GM12878 (cell line): Measurements from ENCODE around the gene ITPKB. TPM values are rescaled to one million over a fixed set of nuclear protein-coding genes. Genes with fewer than 3 reads are reported as not detected.

Source experiments
- ATAC-seq: fragments of 200-7000 bp; cut with Tn5 transposase; 3 replicates; pipeline ENCODE4 v1.9.1; 2020; ENCODE audit warnings: mild to moderate bottlenecking, moderate library complexity
- BruUV-seq: library from RNA; stranded (reverse); fragments of 400-500 nt; replicated peaks from 2 replicates; lab custom pipeline; 2021; lab: Mats Ljungman, UMichigan
- CTCF ChIA-PET: fragments of 300-600 bp; sonication (Branson Sonifier 250); formaldehyde crosslinking; extraction: SDS; loops from one replicate; lab custom pipeline; 2021; ENCODE audit warnings: inconsistent platforms; lab: Yijun Ruan, JAX
- POLR2A ChIA-PET: fragments of 350-600 bp; formaldehyde crosslinking; extraction: SDS; loops from one replicate; lab custom pipeline; 2021; ENCODE audit warnings: inconsistent platforms; lab: Charles Lee
- RAD21 ChIA-PET: fragments of 300-600 bp; sonication (Branson Sonifier 250); formaldehyde crosslinking; loops from one replicate; lab custom pipeline; 2023; ENCODE audit warnings: antibody characterized with exemption; ENCODE audit not compliant: unreplicated experiment; lab: Charles Lee
- SMC1A ChIA-PET: fragments of 300-600 bp; sonication (Branson Sonifier 250); formaldehyde crosslinking; loops from one replicate; lab custom pipeline; 2023; ENCODE audit not compliant: unreplicated experiment, uncharacterized antibody; lab: Charles Lee
- DNase-seq: peaks from one replicate; pipeline ENCODE4 v3.0.0-alpha.2; 2011; ENCODE audit warnings: low read depth, low spot score
- FAIRE-seq: peaks from 3 replicates; lab custom pipeline; 2011; peaks lifted over from hg19 to GRCh38; lab: Jason Lieb, UNC
- H2AFZ ChIP-seq: 2 replicates; pipeline ENCODE4 v1.6.0; 2011; ENCODE audit warnings: low read depth, low read length, control low read depth; ENCODE audit not compliant: control insufficient read depth
- H3K27ac ChIP-seq: 2 replicates; pipeline ENCODE4 v1.5.1; 2011; ENCODE audit warnings: control low read depth; ENCODE audit not compliant: control insufficient read depth, insufficient read depth
- H3K27me3 ChIP-seq, 2 experiments: replicated peaks in 1 of 2; 2 replicates each; pipeline versions ENCODE4 v1.6.0 to v1.6.1; 2011; ENCODE audit warnings: low read length in 1 of 2; ENCODE audit not compliant: control insufficient read depth in 2 of 2, insufficient read depth in 2 of 2
- H3K36me3 ChIP-seq, 2 experiments: 2 replicates each; pipeline ENCODE4 v1.5.1; 2011; ENCODE audit warnings: low read length in 1 of 2; ENCODE audit not compliant: control insufficient read depth in 2 of 2, insufficient read depth in 2 of 2
- H3K4me1 ChIP-seq: 2 replicates; pipeline ENCODE4 v1.6.1; 2011; ENCODE audit warnings: mild to moderate bottlenecking, low read length, moderate library complexity, mixed read lengths; ENCODE audit not compliant: control insufficient read depth, insufficient read depth
- H3K4me2 ChIP-seq: 2 replicates; pipeline ENCODE4 v1.6.0; 2011; ENCODE audit warnings: control low read depth; ENCODE audit not compliant: control insufficient read depth, insufficient read depth
- H3K4me3 ChIP-seq: fragments of 200-600 bp; sonication (generic); 2 replicates; pipeline ENCODE4 v1.5.1; 2016
- H3K79me2 ChIP-seq: 2 replicates; pipeline ENCODE4 v1.6.0; 2011; ENCODE audit warnings: low read length; ENCODE audit not compliant: control insufficient read depth, insufficient read depth
- H3K9ac ChIP-seq: 2 replicates; pipeline ENCODE4 v1.8.0; 2011; ENCODE audit warnings: low read length, control low read depth, mixed read lengths; ENCODE audit not compliant: control insufficient read depth, insufficient read depth
- H3K9me3 ChIP-seq: replicated peaks from 3 replicates; pipeline ENCODE4 v1.5.1; 2011; ENCODE audit warnings: mild to moderate bottlenecking, low read length; ENCODE audit not compliant: control insufficient read depth, insufficient read depth
- H4K20me1 ChIP-seq: 2 replicates; pipeline ENCODE4 v1.6.0; 2011; ENCODE audit not compliant: control insufficient read depth, insufficient read depth
- ATF3 ChIP-seq: IDR thresholded peaks from 2 replicates; pipeline ENCODE4 v1.6.1; 2011; ENCODE audit warnings: low read depth, mild to moderate bottlenecking, low read length, moderate library complexity, borderline replicate concordance; ENCODE audit errors: extremely low read depth
- EP300 ChIP-seq, 2 experiments: fragments of 150-350 bp in 1 of 2; IDR thresholded peaks; 2 replicates each; pipeline ENCODE4 v1.6.1; 2011 to 2012; ENCODE audit warnings: low read depth in 2 of 2, low read length in 2 of 2, borderline replicate concordance in 1 of 2, improper control_type of control experiment in 1 of 2, inconsistent platforms in 1 of 2; ENCODE audit not compliant: control insufficient read depth in 1 of 2
- NFIC ChIP-seq: IDR thresholded peaks from 2 replicates; pipeline ENCODE4 v1.6.1; 2012; ENCODE audit warnings: low read depth, mild to moderate bottlenecking, inconsistent platforms, low read length, moderate library complexity
- NKRF ChIP-seq: fragments of 450-650 bp; conservative IDR thresholded peaks from 2 replicates; pipeline ENCODE4 v1.6.1; 2017; ENCODE audit warnings: mild to moderate bottlenecking, moderate library complexity
- SPI1 ChIP-seq: IDR thresholded peaks from 2 replicates; pipeline ENCODE4 v1.6.1; 2011; ENCODE audit warnings: low read depth, mild to moderate bottlenecking, low read length, moderate library complexity, borderline replicate concordance; ENCODE audit not compliant: insufficient read depth
- TARDBP ChIP-seq: IDR thresholded peaks from 2 replicates; pipeline ENCODE4 v1.6.1; 2016; ENCODE audit warnings: borderline replicate concordance
- TCF3 ChIP-seq: IDR thresholded peaks from 2 replicates; pipeline ENCODE4 v1.6.1; 2012; ENCODE audit warnings: low read depth, mild to moderate bottlenecking, low read length, borderline replicate concordance; ENCODE audit not compliant: insufficient read depth
- ZNF592 ChIP-seq: fragments of 450-650 bp; IDR thresholded peaks from 2 replicates; pipeline ENCODE4 v1.6.1; 2017; ENCODE audit warnings: mild to moderate bottlenecking, moderate library complexity
- WGBS: methylation state at CpG from one replicate; pipeline ENCODE4 v1.1.6; 2016; ENCODE audit warnings: low lambda C conversion rate; ENCODE audit not compliant: insufficient replicate concordance, insufficient coverage; ENCODE audit errors: missing lambda C conversion rate; 5-methylcytosine and 5-hydroxymethylcytosine counted together
- in situ Hi-C: fragments of 300-500 bp; cut with MboI; formaldehyde crosslinking; loops from 9 replicates; pipeline ENCODE4 v1.14.3; 2018; ENCODE audit warnings: mixed read lengths
- intact Hi-C: fragments of 100-400 bp; cut with micrococcal nuclease; formaldehyde crosslinking; loops from one replicate; pipeline ENCODE4 v1.14.2; 2022; ENCODE audit not compliant: unreplicated experiment
- polyA plus RNA-seq, 11 experiments: library from polyadenylated mRNA; depleted of rRNA in 4 of 11; unstranded in 6 of 11; stranded (reverse) in 5 of 11; fragments of >200 nt; fragmentation: Nextera tagmentation in 4 of 11; fragmentation: Illumina TruSeq in 1 of 11; extraction: Ambion mirVana in 4 of 11; extraction: Trizol in 1 of 11; gene quantifications; 1 replicate in 1 of 11; 2 replicates in 10 of 11; pipeline versions ENCODE4 v1.2.1 to v1.2.3, GENCODE V29; 2011 to 2016; ENCODE audit warnings: inconsistent platforms in 2 of 11, missing spikeins in 2 of 11, low read depth in 1 of 11
- total RNA-seq, 4 experiments: library from RNA; depleted of rRNA in 3 of 4; stranded (reverse); fragments of >200 nt in 3 of 4; fragmentation: Illumina TruSeq in 1 of 4; extraction: Trizol in 1 of 4; gene quantifications; 2 replicates each; pipeline versions ENCODE4 v1.2.1 to v1.2.3, GENCODE V29; 2013 to 2021

ITPKB gene
- total and polyA plus RNA-seq, 10 of the 15 experiments (the other 5 are each of a cell fraction or from before 2014, with no cell fraction given) = 1.3 to 38.7 (median 12.9) TPM

- H3K4me1 ChIP-seq = no peaks in the 10 kb centered on the region
- BruUV-seq = no TSS peak
- no peaks in the 10 kb centered on the region for H3K79me2 ChIP-seq
- ATAC-seq (no peak), DNase-seq (no peak)
- peaks cover 0 to 4% of the 10 kb centered on the region in 2 experiments for H3K27me3 ChIP-seq
- intact Hi-C loops = loop anchor here (5.0 to 10.0 kb wide), 2 partner anchors 59 to 482 kb away; partner anchors contain the start of gene STUM
- H3K4me2 ChIP-seq = no peak overlapping the region
- CTCF ChIA-PET = interaction anchor here (0.8 to 2.2 kb wide), 6 partner anchors 13 to 182 kb away, joined by 3 to 8 read pairs (median 4); no protein-coding TSS in a partner anchor
- H3K27ac ChIP-seq = no peak overlapping the region
- H3K9me3 ChIP-seq = no peaks in the 10 kb centered on the region
- POLR2A ChIA-PET = interaction anchor here (0.6 kb wide), 2 partner anchors 94 to 304 kb away, joined by 3 read pairs; no protein-coding TSS in a partner anchor
- no peaks in the 10 kb centered on the region for H3K36me3 ChIP-seq
- H2AFZ ChIP-seq = no peak overlapping the region
- H3K9ac ChIP-seq = no peak overlapping the region
- TF ChIP-seq TCF3 = no peak
- no peak for TF ChIP-seq ATF3
- TF ChIP-seq NKRF = no peak
- no peak for TF ChIP-seq ZNF592
- TF ChIP-seq NFIC = no peak
- TF ChIP-seq SPI1 = no peak
- no peak for TF ChIP-seq EP300 (IDR thresholded peaks at IDR 0.05; ENCODE audit: borderline replicate concordance in 1 of 2, control insufficient read depth in 1 of 2, low read depth in 2 of 2, low read length in 2 of 2)
- TF ChIP-seq TARDBP = no peak
- TF ChIP-seq, all 136 proteins: peak for 0
- no peak for FAIRE-seq
- Histone ChIP-seq H3K4me3 (no peak overlapping the region), H4K20me1 (no peaks in the 10 kb centered on the region; the same call in 1 of the 2 replicates)
- ChIA-PET SMC1A (no interaction called here), RAD21 (no interaction called here)
- 42% methylated on average over 11 of the region's 11 CpGs for WGBS
- in situ Hi-C loops = no loop called here
Measured at GRCh38 chr1:226606311-226607267, 132.5 kb downstream of the ITPKB start.
